ENCODE results near the gene CLTCL1.
"Not testable (repeated sequence)": the region's sequence is repeated elsewhere in the genome, so short reads cannot be mapped to it uniquely, and the experiment has no call there.

Gene CLTCL1

GRCh38 chr22:19260804-19261203 is 30.7 kb downstream of the CLTCL1 start:
- no peak for TF ChIP-seq CTCF (IDR thresholded peaks at IDR 0.05; ENCODE audit: low read depth, low read length)
- no peak overlapping the region for H3K4me3 ChIP-seq (ENCODE audit: low read depth, low read length)

- TF ChIP-seq CTCF (IDR thresholded peaks at IDR 0.05; ENCODE audit: low read depth, low read length): no peak
- peak overlapping the region; percentile 34 for H3K4me3 ChIP-seq (ENCODE audit: low read depth, low read length)
Observed at GRCh38 chr22:19260194-19260593, 31.3 kb downstream of the CLTCL1 start.

- H3K4me3 ChIP-seq (ENCODE audit: low read depth, low read length): not testable (repeated sequence)
Observed at GRCh38 chr22:19258968-19259288, 32.6 kb downstream of the CLTCL1 start.

- no peak overlapping the region for H3K4me3 ChIP-seq (ENCODE audit: low read depth, low read length)
- TF ChIP-seq CTCF (IDR thresholded peaks at IDR 0.05; ENCODE audit: low read depth, low read length): no peak
Observed at GRCh38 chr22:19258371-19258770, 33.1 kb downstream of the CLTCL1 start.

- not testable (repeated sequence) for H3K4me3 ChIP-seq (ENCODE audit: low read depth, low read length)
Observed at GRCh38 chr22:19256362-19256761, 35.2 kb downstream of the CLTCL1 start.

- no peak for TF ChIP-seq CTCF (IDR thresholded peaks at IDR 0.05; ENCODE audit: low read depth, low read length)
- H3K4me3 ChIP-seq (ENCODE audit: low read depth, low read length): no peak overlapping the region
Observed at GRCh38 chr22:19253143-19253542, 38.4 kb downstream of the CLTCL1 start.

GRCh38 chr22:19244600-19245352 is 46.7 kb downstream of the CLTCL1 start:
- TF ChIP-seq CTCF (IDR thresholded peaks at IDR 0.05; ENCODE audit: low read depth, low read length): no peak
- H3K4me3 ChIP-seq (ENCODE audit: low read depth, low read length): no peak overlapping the region

GRCh38 chr22:19242699-19243098 is 48.8 kb downstream of the CLTCL1 start:
- no peak overlapping the region for H3K4me3 ChIP-seq (ENCODE audit: low read depth, low read length)
- no peak for TF ChIP-seq CTCF (IDR thresholded peaks at IDR 0.05; ENCODE audit: low read depth, low read length)
